Mesenteric fat pad (tissue), 1 donor: ENCODE data around the gene ADCY2. TPM values are rescaled to one million over a fixed set of nuclear protein-coding genes. Genes with fewer than 3 reads are reported as not detected.

Experiments used
- DNase-seq: peaks from one replicate; pipeline ENCODE4 v3.0.0-alpha.2; 2020; ENCODE audit warnings: low spot score
- total RNA-seq: library from RNA; stranded (reverse); fragmentation: NEBNext Ultra II Directional; extraction: Animal tissue kit (Norgen Biotek cat#: 25700); gene quantifications from one replicate; pipeline ENCODE4 v1.2.1, GENCODE V29; 2021
- donor health status: DM: yes; HTN: yes; CAD: no.

ADCY2 gene
- total RNA-seq, 1 donor from 2014 or later: 1.2 TPM

DNA sequence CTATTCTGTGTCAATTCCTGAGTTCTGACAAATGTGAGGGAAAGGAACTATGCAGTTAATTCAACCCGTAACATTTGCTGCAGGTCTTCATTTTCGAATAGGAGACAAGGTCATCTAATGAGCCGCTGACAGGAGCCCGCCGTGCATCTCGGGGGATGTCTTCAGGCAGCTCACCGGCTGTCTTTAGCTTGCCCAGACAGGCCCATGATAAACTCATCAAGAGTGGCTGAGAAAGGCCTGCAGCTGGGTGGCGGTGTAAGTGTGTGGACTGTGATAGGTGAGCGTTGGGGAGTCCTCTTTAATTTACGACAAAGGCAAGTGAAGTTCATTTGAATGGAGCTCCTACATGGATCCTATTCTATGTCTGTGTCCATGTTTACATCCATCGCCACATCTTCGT is 190.5 kb downstream of the ADCY2 start:
- DNase-seq: no peak

DNA sequence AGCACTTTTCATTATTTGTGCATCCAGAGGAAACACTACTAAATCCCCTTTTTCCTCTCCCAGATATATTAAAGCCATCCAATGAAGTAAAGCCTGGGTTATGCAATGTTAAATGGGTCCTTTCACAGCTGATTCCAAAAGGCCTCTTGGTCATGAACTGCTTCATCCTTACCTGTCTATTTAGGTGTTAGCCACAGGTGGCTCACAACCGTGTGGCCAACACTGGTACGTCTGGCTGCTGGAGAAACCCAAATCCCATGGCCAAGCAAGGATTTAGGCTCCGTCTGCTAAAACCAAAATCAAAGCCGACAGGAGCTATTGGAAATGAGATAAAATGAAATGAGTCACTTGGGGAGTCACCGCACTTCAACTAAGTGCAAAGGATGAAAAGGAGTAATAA is 193.9 kb downstream of the ADCY2 start:
- no peak for DNase-seq

DNA sequence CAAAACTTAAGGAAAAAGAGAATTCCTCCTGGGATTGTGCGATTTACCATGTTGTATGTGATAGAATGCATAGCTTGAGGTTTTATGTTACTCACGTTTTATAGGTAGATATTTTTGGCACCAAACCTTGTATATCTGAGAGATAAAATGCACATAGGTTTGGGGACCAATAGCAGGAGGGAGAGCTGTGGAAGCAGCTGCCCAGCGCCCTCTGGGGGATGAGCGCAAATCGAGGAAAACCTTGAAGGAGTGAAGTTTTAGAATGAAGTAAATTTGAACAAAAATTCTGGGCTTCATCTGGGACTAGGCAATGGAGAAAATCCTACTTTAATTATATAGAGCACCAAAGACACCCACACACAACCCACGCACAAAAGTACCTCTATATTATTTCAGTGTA is 197.0 kb downstream of the ADCY2 start:
- no peak for DNase-seq

DNA sequence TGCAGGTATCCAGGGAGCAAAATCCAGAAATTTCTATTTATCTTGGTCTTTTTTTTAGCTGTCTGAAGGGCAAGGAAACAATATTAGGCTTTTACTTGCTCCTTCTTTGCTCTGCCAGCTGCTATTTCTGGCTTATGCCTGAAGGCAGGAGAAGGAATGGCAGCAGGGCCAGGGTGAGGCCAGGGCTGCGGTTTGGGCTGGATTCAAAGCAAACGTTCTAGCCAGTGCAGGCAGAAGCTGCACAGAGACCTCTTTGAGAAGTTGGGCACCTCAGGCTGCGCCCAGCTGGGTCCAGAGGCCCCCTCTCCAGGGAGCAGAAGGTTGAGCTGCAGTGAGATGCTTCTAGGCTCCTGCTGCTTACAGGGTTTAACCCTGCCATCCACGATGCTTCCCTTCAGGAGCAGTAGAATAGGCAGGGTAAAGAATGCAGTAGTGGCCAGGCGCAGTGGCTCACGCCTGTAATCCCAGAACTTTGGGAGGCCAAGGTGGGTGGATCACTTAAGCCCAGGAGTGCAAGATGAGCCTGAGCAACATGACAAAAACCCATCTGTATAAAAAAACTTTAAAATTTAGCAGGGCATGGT is 201.2 kb downstream of the ADCY2 start:
- no peak for DNase-seq

DNA sequence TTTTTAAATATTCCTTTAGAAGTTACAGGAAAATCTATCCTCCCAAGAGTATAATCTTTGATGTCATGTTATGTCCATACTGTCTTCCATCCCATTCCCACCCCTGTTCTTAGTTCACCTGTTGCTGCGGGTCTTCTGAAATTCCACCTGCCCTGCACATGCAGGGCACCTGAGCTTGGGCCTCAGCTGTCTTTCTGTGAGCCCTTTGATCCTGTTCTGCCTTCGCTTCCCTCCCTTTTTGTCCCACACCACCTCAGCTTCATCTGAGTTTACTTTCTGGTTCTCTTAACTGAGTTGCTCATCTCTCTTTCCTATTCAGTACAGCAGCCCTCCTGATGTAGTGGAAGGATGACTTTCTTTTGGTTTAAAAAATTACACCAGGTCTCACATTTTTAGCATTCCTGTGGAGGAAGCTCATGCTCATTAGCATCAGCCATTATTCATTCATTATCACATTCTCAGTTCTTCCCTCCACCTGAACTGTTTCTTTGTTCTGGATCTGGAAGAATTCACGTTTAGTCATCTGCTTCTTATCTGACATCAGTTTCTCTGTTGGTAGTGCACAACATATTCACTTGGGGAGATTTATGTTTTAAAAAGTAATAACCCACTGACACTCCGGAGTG is 211.0 kb downstream of the ADCY2 start:
- no peak for DNase-seq

DNA sequence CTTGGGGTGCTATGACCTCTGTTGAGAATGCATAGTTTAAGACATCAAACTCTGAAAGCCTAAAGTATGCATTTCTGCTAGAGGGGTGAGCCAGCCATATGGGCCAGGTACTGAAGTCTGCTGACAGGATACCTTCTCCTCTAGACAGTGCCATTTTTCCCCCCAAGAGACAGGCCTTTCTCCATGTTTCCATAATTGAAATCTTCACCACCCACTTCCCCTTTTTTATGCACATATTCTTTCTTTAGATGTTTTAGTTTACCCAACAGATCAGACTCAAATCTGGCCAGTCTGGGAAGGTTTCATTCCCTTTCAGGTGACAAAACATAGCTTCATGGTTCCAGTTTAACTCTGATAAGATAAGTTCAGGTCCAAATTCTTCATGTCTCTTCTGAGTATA is 212.8 kb downstream of the ADCY2 start:
- DNase-seq: no peak

DNA sequence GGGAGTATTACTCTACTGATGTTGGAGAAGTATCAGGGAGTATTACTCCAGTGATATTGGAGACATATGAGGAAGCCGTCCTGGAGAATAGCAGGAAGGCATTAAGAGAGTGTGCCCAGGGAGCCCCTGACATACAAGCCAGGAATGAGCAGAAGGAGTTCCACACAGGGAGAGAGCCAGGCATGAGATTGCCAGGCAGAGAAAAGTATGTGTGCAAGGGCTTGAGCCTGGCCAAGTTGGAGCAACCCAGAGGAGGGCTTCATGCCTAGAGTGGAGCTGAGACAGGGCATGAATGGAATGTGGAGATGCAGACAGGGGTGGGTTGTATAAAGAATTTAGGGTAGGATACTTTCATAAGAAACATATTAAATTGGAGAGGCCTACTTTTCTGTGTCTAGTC is 213.8 kb downstream of the ADCY2 start:
- DNase-seq: no peak

DNA sequence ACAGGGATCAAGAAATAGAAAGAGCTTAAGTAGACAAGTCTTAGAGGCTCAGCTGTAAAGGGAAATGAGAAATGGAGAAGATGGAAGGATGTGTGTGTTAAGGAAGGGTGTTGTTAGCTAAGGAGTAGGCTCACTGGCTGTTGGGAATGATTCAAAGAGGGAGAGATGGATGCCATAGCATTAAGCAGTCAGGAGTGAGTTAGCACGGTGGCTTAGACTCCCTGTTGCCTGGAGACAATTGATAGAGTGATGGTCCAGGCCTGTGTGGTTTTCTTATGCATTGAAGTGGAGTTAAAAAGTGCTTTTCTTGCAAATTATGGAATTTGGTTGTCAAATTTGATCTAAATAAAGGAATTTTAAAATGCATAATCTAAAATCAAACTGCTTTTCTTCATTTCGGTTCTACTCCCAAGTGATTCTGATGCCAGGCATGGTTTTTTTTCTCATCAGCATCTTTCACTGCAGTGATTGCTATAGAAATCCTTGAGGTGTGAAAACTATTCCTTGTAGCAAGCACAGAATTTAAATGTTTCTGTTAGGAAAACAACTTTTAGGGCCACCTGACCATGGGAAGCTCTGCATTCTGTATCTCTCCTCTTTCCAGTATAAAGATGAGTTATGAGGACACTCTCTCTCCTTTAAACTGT is 214.7 kb downstream of the ADCY2 start:
- DNase-seq: no peak

DNA sequence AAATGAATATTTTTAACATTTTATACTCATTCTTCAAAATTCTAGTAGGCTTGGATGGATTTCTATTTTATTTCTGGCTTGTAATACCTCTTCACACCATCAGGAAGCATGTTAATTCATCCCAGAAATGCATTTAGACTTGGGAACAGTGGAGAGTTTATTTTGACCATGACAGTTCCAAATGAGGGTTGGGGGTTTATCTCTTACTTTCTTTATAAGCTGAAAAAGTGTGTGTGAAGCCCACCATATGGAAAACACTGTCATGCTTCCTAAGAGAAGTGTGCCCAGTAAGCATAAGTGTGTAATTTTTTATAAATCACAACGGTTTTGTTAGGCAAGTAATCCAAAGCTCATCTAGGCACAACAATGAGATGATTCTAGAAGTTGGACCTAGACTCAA is 215.6 kb downstream of the ADCY2 start:
- no peak for DNase-seq

DNA sequence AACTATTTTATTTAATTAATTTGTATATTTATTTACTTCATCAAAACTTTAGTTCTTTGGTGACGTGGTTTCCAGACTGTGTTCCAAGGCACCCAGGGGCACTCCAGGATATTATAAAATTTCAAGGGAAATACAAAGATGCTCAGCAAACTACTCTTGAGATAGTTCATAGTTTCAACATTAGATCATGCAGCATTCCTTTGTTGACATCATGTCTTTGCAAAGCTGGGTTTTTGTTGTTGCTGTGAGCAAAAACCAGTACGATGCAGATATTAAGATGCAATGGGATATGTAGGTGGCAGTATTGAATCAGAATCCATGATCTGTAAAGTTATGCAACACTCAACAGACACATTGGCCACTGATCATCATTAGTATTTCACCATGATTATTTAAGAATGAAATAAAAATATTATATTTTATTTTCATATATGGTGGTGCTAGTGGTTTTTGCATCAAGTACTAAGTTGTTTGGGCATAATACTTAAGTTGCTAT is 219.7 kb downstream of the ADCY2 start:
- no peak for DNase-seq

DNA sequence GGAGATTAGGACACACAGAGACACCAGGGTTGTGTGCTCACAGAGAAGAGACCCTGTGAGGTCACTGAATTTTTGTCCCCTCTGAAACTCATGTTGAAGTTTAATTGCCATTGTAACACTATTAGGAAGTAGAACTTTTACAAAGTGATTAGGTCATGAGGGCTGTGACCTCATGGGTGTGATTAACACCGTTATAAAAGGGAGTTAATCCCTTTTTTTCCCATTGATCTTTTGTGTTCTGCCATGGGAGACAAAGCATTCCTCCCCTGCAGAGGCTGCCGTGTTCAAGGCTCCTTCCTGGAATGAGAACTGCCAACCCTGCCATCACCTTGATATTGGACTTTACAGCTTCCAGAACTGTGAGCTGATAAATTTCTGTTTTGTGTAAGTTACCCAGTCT is 221.0 kb downstream of the ADCY2 start:
- DNase-seq: no peak

DNA sequence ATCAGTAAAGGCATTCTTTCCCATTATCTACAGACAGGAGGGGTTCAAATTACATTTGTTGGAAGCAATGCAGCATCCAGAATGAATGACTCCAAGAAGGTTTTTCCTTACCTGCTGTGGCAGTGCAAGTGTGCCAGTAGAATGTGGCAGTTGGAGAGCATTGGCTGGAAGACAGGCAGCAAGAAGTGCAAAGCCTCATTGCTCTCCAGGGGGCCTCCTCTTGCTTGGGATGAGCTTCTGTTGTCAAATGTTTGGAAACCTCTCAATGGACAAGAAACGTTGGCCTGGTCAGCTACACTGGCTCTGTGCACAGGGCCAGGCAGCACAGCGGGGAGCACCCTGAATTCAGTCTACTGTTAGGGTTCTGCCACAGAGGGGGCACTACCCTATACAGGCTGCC is 226.6 kb downstream of the ADCY2 start:
- DNase-seq: no peak

DNA sequence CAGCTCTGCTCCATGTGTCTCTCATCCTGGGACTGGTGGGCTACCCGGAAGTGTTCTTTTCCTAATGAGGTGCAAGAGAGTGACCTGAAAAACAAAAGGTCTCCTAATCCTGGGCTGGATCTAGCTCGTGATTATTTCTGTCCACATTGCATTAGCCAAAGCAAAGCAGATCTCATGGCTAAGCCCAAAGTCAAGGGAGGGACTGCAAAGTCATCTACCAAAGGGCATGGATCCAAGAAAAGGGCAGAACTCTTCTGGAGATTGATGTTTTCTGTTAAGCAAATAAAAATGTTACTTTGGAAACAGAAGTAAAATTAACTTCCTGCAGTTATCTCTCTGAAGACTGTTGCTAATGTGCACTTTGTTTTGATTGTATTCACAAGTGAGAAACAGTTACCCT is 229.8 kb downstream of the ADCY2 start:
- no peak for DNase-seq

DNA sequence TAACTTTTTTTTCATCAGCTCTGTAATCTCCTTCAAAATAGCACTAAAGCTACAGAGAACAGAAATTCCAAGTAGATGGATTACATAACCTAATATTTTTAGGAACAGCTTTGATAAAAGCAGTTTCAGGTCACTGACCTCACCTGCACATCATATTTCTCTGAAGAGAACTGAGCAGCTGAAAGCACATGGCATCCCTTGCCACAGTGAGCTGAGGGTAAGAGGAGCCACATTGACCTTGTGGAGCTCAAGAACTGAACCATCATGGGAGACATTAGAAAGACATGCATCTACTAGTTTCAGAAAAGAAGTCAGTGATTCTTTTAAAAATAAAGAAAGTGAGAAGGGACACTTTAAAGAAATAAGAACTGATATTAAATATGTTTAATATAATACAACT is 232.3 kb downstream of the ADCY2 start:
- no peak for DNase-seq

DNA sequence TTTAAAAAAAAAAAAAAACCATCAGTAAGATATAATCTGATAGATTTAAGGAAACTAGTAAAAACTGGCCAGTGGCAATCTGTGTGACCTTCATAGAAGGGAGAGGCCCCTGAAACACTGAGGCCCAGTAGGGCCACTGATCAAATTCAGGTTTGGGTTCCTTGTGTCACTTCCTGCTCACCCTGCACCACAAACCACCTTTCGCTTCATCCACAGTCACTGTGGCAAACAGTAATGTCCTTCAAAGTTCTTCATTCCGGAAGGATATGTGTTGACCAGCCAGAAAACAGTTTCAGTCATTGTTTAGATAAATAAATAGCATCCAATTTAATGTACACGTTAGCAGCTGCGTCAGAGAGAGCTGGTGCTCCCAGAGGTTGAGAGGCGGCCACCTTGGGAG is 232.9 kb downstream of the ADCY2 start:
- no peak for DNase-seq

DNA sequence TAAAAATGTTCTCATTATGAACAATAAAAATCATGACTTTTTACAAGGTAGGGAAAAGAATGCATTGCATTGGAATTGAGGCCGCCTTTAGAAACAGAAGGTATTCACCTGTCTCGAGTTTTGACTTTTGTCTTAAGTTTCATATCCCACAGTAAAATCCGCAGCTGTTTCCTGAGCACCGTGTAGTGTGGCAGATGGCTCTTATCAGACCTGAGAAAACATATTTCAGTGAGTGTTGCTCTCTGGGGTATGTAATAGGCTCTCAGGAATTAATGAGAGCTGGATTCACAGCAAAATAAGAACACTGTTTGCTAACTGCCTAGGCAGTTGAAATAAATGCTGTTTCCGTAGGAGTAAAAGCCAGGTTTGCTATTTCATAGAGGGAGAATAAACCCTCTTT is 233.6 kb downstream of the ADCY2 start:
- no peak for DNase-seq

DNA sequence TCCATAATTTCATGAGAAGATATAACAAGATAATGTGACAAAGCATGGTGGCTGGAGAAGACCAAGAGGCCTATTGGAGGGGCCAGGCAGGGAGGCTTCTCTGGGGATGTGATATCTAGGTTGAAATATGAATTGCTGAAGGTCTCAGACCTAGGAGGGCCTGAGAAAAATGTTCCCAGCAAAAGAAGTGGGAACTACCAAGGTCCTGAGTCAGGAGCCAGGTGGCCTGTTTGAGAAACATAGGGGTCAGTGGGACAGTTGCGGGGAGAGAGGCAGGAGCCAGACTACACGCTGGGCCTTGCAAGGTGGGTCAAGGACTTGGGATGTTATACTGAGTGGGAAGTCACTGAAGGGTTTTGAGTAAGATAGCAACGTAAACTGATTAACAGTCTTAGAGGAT is 238.9 kb downstream of the ADCY2 start:
- DNase-seq: no peak

DNA sequence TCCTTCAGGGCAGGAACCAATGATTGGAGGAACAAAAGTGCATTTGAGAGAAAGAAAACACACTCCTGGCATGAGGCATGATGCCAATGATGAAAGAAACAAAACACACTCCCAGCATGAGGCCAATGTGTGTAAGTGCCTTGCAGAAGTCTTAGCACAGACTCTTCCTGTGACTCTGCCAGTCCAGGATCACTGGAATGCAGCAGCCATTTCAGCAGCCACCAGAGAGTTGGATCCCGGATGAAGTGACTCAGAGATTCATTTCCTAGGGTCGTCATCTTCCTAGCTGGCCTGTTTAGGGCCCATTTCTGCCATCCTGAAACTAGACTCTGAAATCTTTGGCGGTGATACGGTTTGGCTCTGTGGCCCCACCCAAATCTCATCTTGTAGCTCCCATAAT is 242.5 kb downstream of the ADCY2 start:
- no peak for DNase-seq

DNA sequence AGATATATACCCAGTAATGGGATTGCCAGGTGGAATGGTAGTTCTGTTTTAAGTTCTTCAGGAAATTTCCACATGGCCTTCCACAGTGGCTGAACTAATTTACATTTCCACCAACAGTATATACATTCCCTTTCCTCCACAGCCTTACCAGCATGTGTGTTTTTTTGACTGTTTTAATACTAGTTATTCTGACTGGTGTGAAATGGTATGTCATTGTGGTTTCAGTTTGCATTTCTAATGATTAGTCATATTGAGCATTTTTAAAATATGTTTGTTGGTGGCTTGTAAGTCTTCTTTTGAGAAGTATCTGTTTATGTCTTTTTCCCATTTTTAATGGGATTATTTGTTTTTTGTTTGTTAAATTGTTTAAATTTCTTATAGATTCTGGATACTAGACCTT is 246.1 kb downstream of the ADCY2 start:
- DNase-seq: no peak

DNA sequence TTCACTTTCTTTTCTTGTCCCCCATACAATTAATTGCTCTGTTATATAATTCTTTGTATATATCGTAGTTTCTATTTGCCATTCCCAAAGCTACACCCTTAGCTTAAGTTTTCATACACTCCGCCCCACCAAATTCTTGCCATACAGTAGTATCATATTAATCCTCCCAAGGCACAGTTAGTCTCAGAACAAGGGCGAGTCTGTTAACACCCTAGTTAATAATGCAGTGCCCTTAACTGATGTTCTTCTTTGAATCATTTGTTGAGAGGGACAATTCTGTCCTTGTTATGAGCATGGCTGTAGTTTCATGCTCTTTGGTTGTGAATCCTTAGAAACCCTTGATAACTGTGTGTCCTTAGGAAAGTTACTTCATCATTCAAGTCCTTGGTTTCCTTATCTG is 248.8 kb downstream of the ADCY2 start:
- DNase-seq: no peak

DNA sequence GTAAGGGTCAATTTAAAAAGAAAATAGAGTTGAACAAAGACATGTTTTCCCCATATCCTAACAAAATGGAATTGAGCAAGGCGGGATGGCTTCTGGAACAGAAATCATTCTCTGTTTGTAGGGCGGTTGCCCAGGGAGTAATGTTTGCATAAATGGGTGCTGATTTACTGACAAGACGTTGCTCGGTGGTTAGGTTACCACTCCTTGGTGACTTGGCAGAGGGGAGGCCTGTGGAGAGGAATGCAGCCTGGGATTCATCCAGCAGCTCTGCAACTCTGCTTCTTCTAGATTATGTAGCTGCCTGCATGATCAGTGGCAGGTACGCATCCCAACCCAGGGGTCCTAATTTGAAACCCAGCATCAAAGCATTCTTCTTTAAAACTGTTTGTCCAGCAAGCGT is 254.8 kb downstream of the ADCY2 start:
- no peak for DNase-seq

DNA sequence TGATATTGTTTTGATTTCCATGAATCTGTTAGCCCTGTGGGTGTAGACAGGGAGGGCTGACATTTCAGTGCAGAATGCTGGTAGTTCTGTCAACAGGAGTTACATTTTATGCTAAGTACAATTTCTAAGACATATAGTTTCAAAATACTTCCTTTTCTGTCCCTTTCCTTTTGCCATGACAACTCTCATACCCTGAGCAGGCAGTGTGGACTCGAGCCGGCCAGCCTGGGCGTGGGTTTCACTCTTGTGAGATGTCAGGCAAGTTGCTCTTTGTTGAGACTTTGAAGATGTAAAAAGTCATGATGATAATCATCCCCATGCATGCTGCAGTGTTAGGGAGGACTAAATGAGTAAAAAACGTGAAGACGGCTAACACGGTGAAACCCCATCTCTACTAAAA is 257.1 kb downstream of the ADCY2 start:
- no peak for DNase-seq

DNA sequence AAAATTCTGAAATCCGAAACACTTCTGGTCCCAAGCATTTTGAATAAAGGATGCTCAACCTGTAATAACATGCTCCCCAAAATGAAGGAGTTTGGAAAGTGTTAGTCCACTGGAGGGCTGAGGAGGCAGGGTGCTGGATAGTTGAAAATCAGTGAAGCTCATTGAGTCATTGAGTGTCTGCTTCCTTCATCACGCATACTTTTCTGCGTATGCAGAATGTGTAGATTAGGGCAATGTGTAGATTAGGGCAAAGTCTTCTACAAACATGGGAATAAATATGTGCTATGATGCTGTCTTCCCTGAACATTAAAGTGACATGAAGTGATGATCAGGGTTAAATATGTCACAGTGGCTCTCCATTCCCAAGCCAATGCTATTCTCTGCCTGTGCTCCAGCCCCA is 261.2 kb downstream of the ADCY2 start:
- no peak for DNase-seq
